ENCODE results near the gene C21orf58.

C21orf58 gene

GRCh38 chr21:46340998-46341397, 17.3 kb upstream of the C21orf58 start:
- TF ChIP-seq CTCF (IDR thresholded peaks at IDR 0.05; ENCODE audit: control insufficient read depth, insufficient read depth, low read depth, low read length, missing control alignments) = no peak
- no peak for DNase-seq (ENCODE audit: low read depth)
- no peak overlapping the region for H3K4me3 ChIP-seq (ENCODE audit: control insufficient read depth, low read depth, low read length)

GRCh38 chr21:46336603-46337002, 12.9 kb upstream of the C21orf58 start:
- H3K4me3 ChIP-seq (ENCODE audit: control insufficient read depth, low read depth, low read length) = no peak overlapping the region
- no peak for DNase-seq (ENCODE audit: low read depth)
- no peak for TF ChIP-seq CTCF (IDR thresholded peaks at IDR 0.05; ENCODE audit: control insufficient read depth, insufficient read depth, low read depth, low read length, missing control alignments)

- TF ChIP-seq CTCF (IDR thresholded peaks at IDR 0.05; ENCODE audit: control insufficient read depth, insufficient read depth, low read depth, low read length, missing control alignments) = no peak
- DNase-seq (ENCODE audit: low read depth) = no peak
Observed at GRCh38 chr21:46334351-46335140, 10.9 kb upstream of the C21orf58 start.

GRCh38 chr21:46329796-46330195, 6.1 kb upstream of the C21orf58 start:
- TF ChIP-seq CTCF (IDR thresholded peaks at IDR 0.05; ENCODE audit: control insufficient read depth, insufficient read depth, low read depth, low read length, missing control alignments) = no peak
- DNase-seq (ENCODE audit: low read depth) = no peak
- no peak overlapping the region for H3K4me3 ChIP-seq (ENCODE audit: control insufficient read depth, low read depth, low read length)

More at GRCh38 chr21:46334351-46335140, 10.9 kb upstream of the C21orf58 start:
- H3K4me3 ChIP-seq (ENCODE audit: control insufficient read depth, low read depth, low read length) = no peak overlapping the region

- no peak for DNase-seq (ENCODE audit: low read depth)
- no peak for TF ChIP-seq CTCF (IDR thresholded peaks at IDR 0.05; ENCODE audit: control insufficient read depth, insufficient read depth, low read depth, low read length, missing control alignments)
- no peak overlapping the region for H3K4me3 ChIP-seq (ENCODE audit: control insufficient read depth, low read depth, low read length)
Observed at GRCh38 chr21:46328151-46328550, 4.5 kb upstream of the C21orf58 start.

GRCh38 chr21:46327711-46328110, 4.0 kb upstream of the C21orf58 start:
- DNase-seq (ENCODE audit: low read depth) = no peak

More at GRCh38 chr21:46327711-46328110, 4.0 kb upstream of the C21orf58 start:
- H3K4me3 ChIP-seq (ENCODE audit: control insufficient read depth, low read depth, low read length) = no peak overlapping the region
- TF ChIP-seq CTCF (IDR thresholded peaks at IDR 0.05; ENCODE audit: control insufficient read depth, insufficient read depth, low read depth, low read length, missing control alignments) = no peak
